Measurements from ENCODE around the gene PLLP. TPM values are rescaled to one million over a fixed set of nuclear protein-coding genes. Genes with fewer than 3 reads are reported as not detected.
"Not testable (repeated sequence)": the region's sequence is repeated elsewhere in the genome, so short reads cannot be mapped to it uniquely, and the experiment has no call there.

PLLP gene
- total and polyA plus RNA-seq, 7 experiments from 2014 or later, result 0.36 to 26.0 (median 8.0) TPM

DNA sequence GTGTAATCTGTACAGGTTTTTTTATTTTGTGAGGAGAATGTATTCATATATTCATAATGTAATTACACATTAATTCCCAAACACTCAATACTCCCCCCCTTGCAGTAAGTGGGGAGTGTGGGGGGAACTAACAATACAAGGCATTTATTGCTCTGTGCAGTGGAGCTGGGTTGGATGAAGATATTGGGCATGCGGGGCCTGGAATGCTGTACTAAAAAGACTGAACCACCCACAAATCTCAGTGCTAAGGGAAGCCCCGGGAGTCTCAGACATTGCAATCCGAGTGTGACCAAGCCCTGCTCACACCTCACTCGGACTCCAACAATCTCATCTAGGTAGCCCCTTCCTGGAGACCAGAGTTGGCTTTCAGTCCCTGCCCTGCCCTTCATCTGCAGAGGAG is 6.0 kb downstream of the PLLP start:
- CTCF ChIA-PET, result interaction anchor here (1.2 kb wide), 1 partner anchor 187 kb away, joined by 3 read pairs; no protein-coding TSS in a partner anchor

GRCh38 chr16:57277586-57277985 is 6.9 kb downstream of the PLLP start:
- DNase-seq (peak in 8 of 9 donors; percentile 45 to 81 (median 76)), ATAC-seq (peak; percentile 92)
- H3K36me3 Mint-ChIP-seq, result no peaks in the 10 kb centered on the region
- no peak overlapping the region for H3K27ac ChIP-seq (ENCODE audit: low read depth, low read length)
- no peaks in the 10 kb centered on the region for H3K27me3 ChIP-seq (ENCODE audit: control insufficient read depth in 2 of 2, insufficient read depth in 2 of 2, low read length in 2 of 2)
- peaks cover 0 to 19% (median 0%) of the 10 kb centered on the region in 5 donors for H3K27me3 Mint-ChIP-seq
- intact Hi-C loops (cut with micrococcal nuclease), result loop anchor here in 1 of 2 donors (1.0 kb wide), 1 partner anchor 10 kb away; no protein-coding TSS in a partner anchor
- H3K4me3 ChIP-seq (ENCODE audit: low read length), result no peak overlapping the region
- H3K4me3 Mint-ChIP-seq, result peak overlapping the region; percentile 58 to 86 (median 78)
- no peaks in the 10 kb centered on the region for H3K9me3 Mint-ChIP-seq
- no peaks in the 10 kb centered on the region for H3K9me3 ChIP-seq (ENCODE audit: control insufficient read depth in 2 of 3, low read length in 3 of 3)
- no peaks in the 10 kb centered on the region for H3K36me3 ChIP-seq (ENCODE audit: control insufficient read depth in 2 of 3, insufficient read depth in 3 of 3, low read length in 3 of 3)
- POLR2A ChIA-PET, result interaction anchor here (1.0 to 5.6 kb wide), 8 partner anchors 11 to 32 kb away, joined by 3 to 36 read pairs (median 6); partner anchors contain the start of gene ARL2BP
- H3K4me1 ChIP-seq (ENCODE audit: control insufficient read depth in 2 of 2, insufficient read depth in 2 of 2, low read length in 2 of 2), result peaks cover 12 to 42% of the 10 kb centered on the region in 2 donors
- H3K4me1 Mint-ChIP-seq, result peaks cover 34 to 79% (median 60%) of the 10 kb centered on the region in 7 donors
- H3K27ac Mint-ChIP-seq, result peak overlapping the region; percentile 36 to 93 (median 85)
- CTCF ChIA-PET, result no interaction called here

More for the DNA sequence above, 6.0 kb downstream of the PLLP start:
- H3K9me3 Mint-ChIP-seq, result no peaks in the 10 kb centered on the region
- H3K36me3 ChIP-seq (ENCODE audit: control insufficient read depth in 2 of 3, insufficient read depth in 3 of 3, low read length in 3 of 3), result no peaks in the 10 kb centered on the region
- DNase-seq (no peak), ATAC-seq (no peak)
- H3K4me1 ChIP-seq (ENCODE audit: control insufficient read depth in 2 of 2, insufficient read depth in 2 of 2, low read length in 2 of 2), result peaks cover 12 to 47% of the 10 kb centered on the region in 2 donors
- H3K4me3 Mint-ChIP-seq, result peak overlapping the region in 5 of 10 donors; percentile 6 to 82 (median 71)
- H3K27me3 Mint-ChIP-seq, result peaks cover 0 to 28% (median 0%) of the 10 kb centered on the region in 5 donors
- POLR2A ChIA-PET, result interaction anchor here (0.6 to 5.6 kb wide), 9 partner anchors 12 to 169 kb away, joined by 3 to 36 read pairs (median 7); partner anchors contain the start of genes ARL2BP, CIAPIN1, COQ9 and PSME3IP1
- H3K36me3 Mint-ChIP-seq, result no peaks in the 10 kb centered on the region
- H3K4me3 ChIP-seq (ENCODE audit: low read length), result no peak overlapping the region
- H3K9me3 ChIP-seq (ENCODE audit: control insufficient read depth in 2 of 3, low read length in 3 of 3), result no peaks in the 10 kb centered on the region
- peak overlapping the region in 4 of 9 donors; percentile 38 to 93 (median 90) for H3K27ac Mint-ChIP-seq
- no peak overlapping the region for H3K27ac ChIP-seq (ENCODE audit: low read depth, low read length)
- peaks cover 34 to 88% (median 69%) of the 10 kb centered on the region in 7 donors for H3K4me1 Mint-ChIP-seq
- H3K27me3 ChIP-seq (ENCODE audit: control insufficient read depth in 2 of 2, insufficient read depth in 2 of 2, low read length in 2 of 2), result no peaks in the 10 kb centered on the region
- intact Hi-C loops (cut with micrococcal nuclease), result no loop called here

DNA sequence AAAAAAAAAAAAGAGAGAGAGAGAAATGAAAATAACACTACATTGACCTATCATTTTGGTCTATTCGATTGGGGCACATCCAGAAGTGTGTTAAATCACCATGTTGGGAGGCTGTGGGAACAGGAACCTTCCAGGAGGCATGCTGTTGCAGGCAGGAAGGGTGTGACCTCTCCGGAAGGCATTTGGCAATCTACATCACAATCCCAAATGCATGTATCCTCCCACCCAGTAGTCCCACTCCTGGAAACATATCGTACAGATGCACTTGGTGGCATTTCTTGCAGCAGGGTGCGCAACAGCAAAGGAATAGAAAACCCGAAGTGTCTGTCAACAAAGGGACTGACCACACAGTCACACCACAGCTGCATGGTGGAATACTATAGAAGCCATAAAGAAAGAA is 7.9 kb downstream of the PLLP start:
- H3K4me1 Mint-ChIP-seq, result peaks cover 31 to 69% (median 53%) of the 10 kb centered on the region in 7 donors
- DNase-seq (no peak), ATAC-seq (no peak)
- no peak overlapping the region for H3K4me3 ChIP-seq (ENCODE audit: low read length)
- H3K9me3 ChIP-seq (ENCODE audit: control insufficient read depth in 2 of 3, low read length in 3 of 3), result no peaks in the 10 kb centered on the region
- H3K27ac ChIP-seq (ENCODE audit: low read depth, low read length), result no peak overlapping the region
- H3K36me3 ChIP-seq (ENCODE audit: control insufficient read depth in 2 of 3, insufficient read depth in 3 of 3, low read length in 3 of 3), result no peaks in the 10 kb centered on the region
- peak overlapping the region in 6 of 9 donors; percentile 8 to 91 (median 42) for H3K27ac Mint-ChIP-seq
- ChIA-PET CTCF (no interaction called here), POLR2A (interaction anchor here (0.8 to 5.6 kb wide), 3 partner anchors 10 to 85 kb away, joined by 3 to 36 read pairs (median 8); no protein-coding TSS in a partner anchor)
- H3K9me3 Mint-ChIP-seq, result no peaks in the 10 kb centered on the region
- H3K27me3 ChIP-seq (ENCODE audit: control insufficient read depth in 2 of 2, insufficient read depth in 2 of 2, low read length in 2 of 2), result no peaks in the 10 kb centered on the region
- H3K36me3 Mint-ChIP-seq, result no peaks in the 10 kb centered on the region
- peak overlapping the region in 6 of 10 donors; percentile 0 to 82 (median 20) for H3K4me3 Mint-ChIP-seq
- H3K27me3 Mint-ChIP-seq, result peaks cover 0 to 9% (median 0%) of the 10 kb centered on the region in 5 donors
- intact Hi-C loops (cut with micrococcal nuclease), result no loop called here
- peaks cover 12 to 42% of the 10 kb centered on the region in 2 donors for H3K4me1 ChIP-seq (ENCODE audit: control insufficient read depth in 2 of 2, insufficient read depth in 2 of 2, low read length in 2 of 2)

- H3K9me3 Mint-ChIP-seq; H3K9me3 ChIP-seq (ENCODE audit: control insufficient read depth in 2 of 3, low read length in 3 of 3); H3K36me3 ChIP-seq (ENCODE audit: control insufficient read depth in 2 of 3, insufficient read depth in 3 of 3, low read length in 3 of 3); DNase-seq; H3K4me3 ChIP-seq (ENCODE audit: low read length); CTCF ChIA-PET; H3K27me3 ChIP-seq (ENCODE audit: control insufficient read depth in 2 of 2, insufficient read depth in 2 of 2, low read length in 2 of 2); H3K4me3 Mint-ChIP-seq; H3K27me3 Mint-ChIP-seq; H3K27ac ChIP-seq (ENCODE audit: low read depth, low read length); ATAC-seq; H3K36me3 Mint-ChIP-seq; intact Hi-C loops (cut with micrococcal nuclease): not testable (repeated sequence)
- Mint-ChIP-seq H3K4me1 (peaks cover 30 to 63% (median 48%) of the 10 kb centered on the region in 7 donors), H3K27ac (peak overlapping the region in 2 of 9 donors; percentile 26 to 36)
- POLR2A ChIA-PET, result interaction anchor here (1.1 to 5.6 kb wide), 2 partner anchors 9 to 33 kb away, joined by 3 to 36 read pairs; no protein-coding TSS in a partner anchor
- H3K4me1 ChIP-seq (ENCODE audit: control insufficient read depth in 2 of 2, insufficient read depth in 2 of 2, low read length in 2 of 2), result peaks cover 12 to 41% of the 10 kb centered on the region in 2 donors
These were observed 8.5 kb downstream of the PLLP start for GRCh38 chr16:57275946-57276345.

DNA sequence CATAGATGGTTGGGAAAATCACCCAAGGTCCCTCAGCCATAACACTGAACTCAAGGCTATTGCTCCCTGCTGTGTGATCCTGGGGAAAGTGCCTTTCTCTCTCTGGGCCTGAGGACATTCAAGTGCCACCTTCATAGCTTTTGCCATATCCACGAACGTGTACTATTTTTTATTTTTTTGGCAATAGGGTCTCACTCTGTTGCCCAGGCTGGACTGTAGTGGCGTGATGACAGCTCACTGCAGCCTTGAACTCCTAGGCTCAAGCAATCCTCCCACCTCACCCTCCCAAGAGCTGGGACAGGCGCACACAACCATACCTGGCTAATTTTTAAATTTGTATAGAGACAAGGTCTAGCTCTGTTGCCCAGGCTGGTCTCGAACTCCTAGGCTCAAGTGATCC is 10.6 kb downstream of the PLLP start:
- DNase-seq, result no peak
- no peaks in the 10 kb centered on the region for H3K27me3 ChIP-seq (ENCODE audit: control insufficient read depth in 2 of 2, insufficient read depth in 2 of 2, low read length in 2 of 2)
- peaks cover 24 to 51% (median 39%) of the 10 kb centered on the region in 7 donors for H3K4me1 Mint-ChIP-seq
- no peaks in the 10 kb centered on the region for H3K9me3 ChIP-seq (ENCODE audit: control insufficient read depth in 2 of 3, low read length in 3 of 3)
- ChIA-PET POLR2A (interaction anchor here (5.6 kb wide), 1 partner anchor 7 kb away, joined by 36 read pairs; no protein-coding TSS in a partner anchor), CTCF (no interaction called here)
- H3K4me3 Mint-ChIP-seq, result no peak overlapping the region
- no peaks in the 10 kb centered on the region for H3K36me3 ChIP-seq (ENCODE audit: control insufficient read depth in 2 of 3, insufficient read depth in 3 of 3, low read length in 3 of 3)
- peak overlapping the region in 3 of 9 donors; percentile 6 to 43 (median 14) for H3K27ac Mint-ChIP-seq
- peaks cover 12 to 34% of the 10 kb centered on the region in 2 donors for H3K4me1 ChIP-seq (ENCODE audit: control insufficient read depth in 2 of 2, insufficient read depth in 2 of 2, low read length in 2 of 2)
- ATAC-seq, result no peak
- H3K27me3 Mint-ChIP-seq, result peaks cover 0 to 3% (median 0%) of the 10 kb centered on the region in 5 donors
- no peaks in the 10 kb centered on the region for H3K9me3 Mint-ChIP-seq
- no peaks in the 10 kb centered on the region for H3K36me3 Mint-ChIP-seq
- intact Hi-C loops (cut with micrococcal nuclease), result no loop called here
- H3K27ac ChIP-seq (ENCODE audit: low read depth, low read length), result no peak overlapping the region
- H3K4me3 ChIP-seq (ENCODE audit: low read length), result no peak overlapping the region

DNA sequence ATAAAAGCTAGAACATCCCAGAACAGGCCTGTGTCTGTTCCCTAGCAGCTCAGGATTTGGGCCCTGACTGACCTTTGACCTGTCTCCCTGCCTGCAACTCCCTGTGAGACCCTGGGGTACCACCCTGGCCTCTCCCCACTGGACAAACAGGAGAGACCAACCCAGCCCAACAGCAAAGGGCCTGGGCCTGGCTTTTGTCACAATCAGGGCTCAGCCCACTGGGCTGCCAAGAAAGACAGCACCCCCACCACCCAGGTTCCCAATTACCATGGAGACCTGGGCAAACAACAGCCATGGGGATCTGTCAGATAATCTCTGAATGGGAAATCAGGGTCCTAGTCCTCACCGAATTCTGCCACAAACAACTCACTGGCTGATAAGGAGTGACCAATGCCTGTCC is 11.1 kb downstream of the PLLP start:
- Histone ChIP-seq H3K27me3 (ENCODE audit: control insufficient read depth in 2 of 2, insufficient read depth in 2 of 2, low read length in 2 of 2) (no peaks in the 10 kb centered on the region), H3K9me3 (ENCODE audit: control insufficient read depth in 2 of 3, low read length in 3 of 3) (no peaks in the 10 kb centered on the region), H3K27ac (ENCODE audit: low read depth, low read length) (no peak overlapping the region), H3K36me3 (ENCODE audit: control insufficient read depth in 2 of 3, insufficient read depth in 3 of 3, low read length in 3 of 3) (no peaks in the 10 kb centered on the region), H3K4me1 (ENCODE audit: control insufficient read depth in 2 of 2, insufficient read depth in 2 of 2, low read length in 2 of 2) (peaks cover 11 to 34% of the 10 kb centered on the region in 2 donors), H3K4me3 (ENCODE audit: low read length) (no peak overlapping the region)
- Mint-ChIP-seq H3K36me3 (no peaks in the 10 kb centered on the region), H3K27me3 (peaks cover 0 to 3% (median 0%) of the 10 kb centered on the region in 5 donors), H3K4me3 (no peak overlapping the region), H3K27ac (peak overlapping the region in 3 of 9 donors; percentile 6 to 43 (median 14)), H3K9me3 (no peaks in the 10 kb centered on the region), H3K4me1 (peaks cover 24 to 51% (median 39%) of the 10 kb centered on the region in 7 donors)
- no peak for DNase-seq
- no peak for ATAC-seq
- ChIA-PET CTCF (no interaction called here), POLR2A (no interaction called here)
- intact Hi-C loops (cut with micrococcal nuclease), result no loop called here
